Stimulated activated CD8-positive, alpha-beta memory T cell treated with anti-CD3 and anti-CD28 coated beads, Interleukin-7, amount 100 ng/mL, for 24 hours (primary cell): Measurements from ENCODE around the gene CDC42BPA.
"Not testable (repeated sequence)": the region's sequence is repeated elsewhere in the genome, so short reads cannot be mapped to it uniquely, and the experiment has no call there.

Experiments used
- DNase-seq: peaks from one replicate; pipeline ENCODE4 v3.0.0-alpha.2; 2020; ENCODE audit warnings: low read depth

CDC42BPA gene

GRCh38 chr1:227318016-227318852 is at the start of gene CDC42BPA:
CDC42BPA (minus strand) TSS chr1:227318492; CDS start chr1:227317182, 1,310 bp downstream.
- no peak for DNase-seq

GRCh38 chr1:227368009-227368408 is 49.7 kb upstream of the CDC42BPA start:
- no peak for DNase-seq

DNA sequence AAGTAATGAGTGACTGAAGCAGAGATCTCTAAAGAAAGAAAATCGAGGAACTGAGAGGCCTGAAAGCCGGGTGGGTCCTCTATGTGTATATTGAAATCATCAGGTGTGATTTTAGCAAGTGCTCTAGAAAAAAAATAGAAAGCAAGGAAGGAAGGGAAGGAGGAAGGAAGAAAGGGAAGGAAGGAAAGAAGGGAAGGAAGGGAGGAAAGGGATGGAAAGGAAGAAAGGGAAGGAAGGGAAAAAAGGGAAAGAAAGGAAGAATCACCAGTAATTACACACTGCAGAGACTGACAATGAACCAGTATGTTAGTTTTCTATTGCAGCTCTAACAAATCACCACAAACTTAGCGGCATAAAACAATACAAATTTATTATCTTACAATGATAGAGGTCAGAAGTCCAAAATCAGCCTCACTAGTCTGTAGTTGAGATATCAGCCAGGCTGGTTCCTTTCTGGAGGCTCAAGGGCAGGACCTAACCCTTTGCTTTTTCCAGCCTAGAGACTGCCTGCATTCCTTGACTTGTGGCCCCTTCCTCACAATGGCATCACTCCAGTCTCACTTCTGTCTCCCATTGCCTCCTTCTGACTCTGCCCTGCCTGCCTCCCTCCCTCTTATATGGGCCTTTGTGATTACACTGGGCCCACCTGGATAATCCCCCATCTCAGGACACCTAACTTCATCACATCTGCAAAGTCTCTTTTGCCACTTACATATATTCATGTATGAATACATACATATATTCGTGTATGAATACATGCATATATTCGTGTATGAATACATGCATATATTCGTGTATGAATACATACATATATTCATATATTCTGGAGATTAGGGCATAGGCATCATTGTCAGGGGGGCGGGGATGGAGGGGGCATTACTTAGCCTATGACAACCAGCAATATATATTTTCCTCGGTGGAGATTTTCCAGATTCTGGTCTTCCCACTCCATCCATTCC is 47.5 kb upstream of the CDC42BPA start:
- DNase-seq: no peak

DNA sequence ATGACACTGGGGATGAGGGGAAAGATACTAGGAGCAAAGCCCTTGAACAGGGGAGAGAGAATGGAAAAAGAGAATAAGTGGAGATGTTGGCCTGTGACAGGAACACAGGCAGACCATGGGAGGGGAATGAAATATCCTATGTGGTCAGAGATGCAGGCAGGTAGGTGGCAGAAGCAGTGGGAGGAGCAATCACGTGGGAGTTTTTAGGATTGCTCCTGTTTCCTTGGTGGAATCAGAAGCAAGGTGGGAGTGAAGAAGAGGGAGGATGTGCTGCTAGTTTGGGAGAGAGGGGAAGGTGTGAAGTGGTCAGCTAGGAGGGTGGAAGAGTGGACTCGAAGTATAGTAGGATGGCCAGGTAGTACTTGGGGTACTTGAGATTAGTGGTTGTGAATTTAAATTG is 46.4 kb upstream of the CDC42BPA start:
- no peak for DNase-seq

DNA sequence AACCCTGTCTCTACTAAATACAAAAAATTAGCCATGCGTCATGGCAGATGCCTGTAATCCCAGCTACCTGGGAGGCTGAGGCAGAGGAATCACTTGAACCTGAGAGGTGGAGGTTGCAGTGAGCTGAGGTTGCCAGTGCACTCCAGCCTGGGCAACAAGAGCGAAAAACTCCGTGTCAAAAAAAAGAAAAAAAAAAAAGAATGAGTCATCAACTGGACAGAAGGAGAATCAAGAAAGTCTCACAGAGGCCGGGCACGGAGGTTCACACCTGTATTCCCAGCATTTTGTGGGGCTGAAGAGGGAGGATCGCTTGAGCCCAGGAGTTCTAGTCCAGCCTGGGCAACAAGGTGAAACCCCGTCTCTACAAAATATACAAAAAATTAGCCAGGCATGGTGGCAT is 45.5 kb upstream of the CDC42BPA start:
- no peak for DNase-seq

- DNase-seq: no peak
These were observed 43.7 kb upstream of the CDC42BPA start for GRCh38 chr1:227362039-227362438.

DNA sequence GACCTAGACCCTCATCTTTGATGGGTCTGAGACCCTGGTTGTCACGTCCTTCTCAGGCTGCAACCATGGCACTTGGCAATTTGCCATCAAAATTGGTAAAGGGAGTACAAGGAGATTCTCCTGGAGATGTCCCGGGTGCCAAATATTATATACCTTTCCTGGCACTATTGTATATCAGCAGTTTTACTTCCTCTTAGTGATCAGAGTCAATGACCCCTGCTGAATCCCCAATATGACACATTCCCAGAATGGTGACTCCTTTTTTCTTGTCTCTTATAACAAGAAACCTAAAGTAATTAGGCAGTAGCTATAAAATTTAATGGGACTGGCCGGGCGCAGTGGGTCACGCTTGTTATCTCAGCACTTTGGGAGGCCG is 39.6 kb upstream of the CDC42BPA start:
- DNase-seq: no peak

- no peak for DNase-seq
These were observed 39.1 kb upstream of the CDC42BPA start for GRCh38 chr1:227357171-227357926.

DNA sequence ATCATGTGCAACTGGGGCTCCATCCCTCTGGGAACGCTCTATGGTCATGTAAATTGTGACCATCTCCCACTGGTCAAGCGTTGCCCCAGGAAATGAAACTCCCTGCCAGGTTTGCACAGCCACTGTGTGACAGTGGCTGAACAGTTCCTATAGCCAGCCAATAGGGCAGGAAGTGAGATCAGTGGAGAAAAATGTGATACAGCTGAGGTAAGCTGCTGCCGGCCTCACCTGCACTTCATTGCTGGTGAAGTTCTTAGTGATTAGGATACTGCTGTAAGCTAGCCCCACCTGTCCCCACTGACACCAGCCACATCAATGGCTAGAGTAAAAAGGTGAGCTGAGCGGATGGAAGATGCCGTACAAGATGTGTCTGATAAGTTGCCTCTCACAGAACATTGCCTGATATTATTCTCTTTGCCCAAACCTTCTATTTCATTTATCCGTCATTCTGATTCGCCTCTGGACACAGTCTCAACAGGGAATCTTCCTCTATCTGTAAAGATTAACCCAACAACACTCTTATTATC is 38.4 kb upstream of the CDC42BPA start:
- DNase-seq: no peak

DNA sequence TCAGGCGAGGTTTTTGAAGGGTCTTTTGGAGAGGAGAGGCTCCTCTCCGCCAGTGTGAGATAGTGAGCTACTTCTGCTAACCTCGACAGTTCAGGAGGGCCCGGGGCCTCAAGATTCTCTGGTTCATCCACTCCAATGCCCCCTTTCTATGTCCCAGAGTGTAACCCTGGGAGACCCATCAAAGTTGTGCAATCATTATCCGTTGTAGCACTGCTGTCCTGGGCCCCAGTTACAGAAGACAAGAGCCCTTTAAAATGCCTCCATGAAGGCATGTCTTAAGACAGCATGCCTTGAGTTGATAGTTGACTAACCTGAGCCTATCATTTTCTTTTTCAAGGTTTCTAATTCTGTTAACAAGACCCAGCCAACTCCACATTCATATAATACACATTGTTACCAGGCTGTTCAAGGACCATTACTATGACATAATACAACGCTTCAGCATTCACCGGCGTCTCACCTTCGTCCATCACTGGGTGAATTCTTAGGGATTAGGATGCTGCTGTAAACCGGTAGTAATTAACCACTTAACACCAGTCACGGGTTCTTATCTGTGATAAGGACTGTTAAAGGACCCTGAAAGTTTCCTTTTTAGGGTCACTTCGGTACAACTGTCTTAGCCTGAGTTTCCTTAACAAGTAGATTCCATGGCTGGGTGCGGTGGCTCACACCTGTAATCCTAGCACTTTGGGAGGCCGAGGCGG is 37.4 kb upstream of the CDC42BPA start:
- no peak for DNase-seq

GRCh38 chr1:227353186-227353585 is 34.9 kb upstream of the CDC42BPA start:
- no peak for DNase-seq

GRCh38 chr1:227352164-227352563 is 33.9 kb upstream of the CDC42BPA start:
- DNase-seq: not testable (repeated sequence)

GRCh38 chr1:227351443-227351842 is 33.2 kb upstream of the CDC42BPA start:
- no peak for DNase-seq

DNA sequence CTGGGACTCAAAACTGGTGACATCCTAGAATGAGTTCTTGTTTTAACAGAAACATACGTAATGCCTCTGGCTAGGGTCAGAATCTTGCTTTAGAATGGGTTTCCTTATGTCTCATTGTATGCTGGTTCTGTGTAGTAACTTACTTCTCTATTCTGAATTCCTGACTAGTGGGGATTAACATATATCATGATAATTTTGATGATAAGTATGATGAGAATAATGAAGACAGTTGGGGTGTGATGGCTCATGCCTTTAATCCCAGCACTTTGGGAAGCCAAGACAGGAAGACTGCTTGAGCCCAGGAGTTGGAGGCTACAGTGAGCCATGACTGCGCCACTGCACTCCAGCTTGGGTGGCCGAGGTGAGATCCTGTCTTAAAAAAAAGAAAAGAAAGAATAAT is 31.7 kb upstream of the CDC42BPA start:
- DNase-seq: no peak

DNA sequence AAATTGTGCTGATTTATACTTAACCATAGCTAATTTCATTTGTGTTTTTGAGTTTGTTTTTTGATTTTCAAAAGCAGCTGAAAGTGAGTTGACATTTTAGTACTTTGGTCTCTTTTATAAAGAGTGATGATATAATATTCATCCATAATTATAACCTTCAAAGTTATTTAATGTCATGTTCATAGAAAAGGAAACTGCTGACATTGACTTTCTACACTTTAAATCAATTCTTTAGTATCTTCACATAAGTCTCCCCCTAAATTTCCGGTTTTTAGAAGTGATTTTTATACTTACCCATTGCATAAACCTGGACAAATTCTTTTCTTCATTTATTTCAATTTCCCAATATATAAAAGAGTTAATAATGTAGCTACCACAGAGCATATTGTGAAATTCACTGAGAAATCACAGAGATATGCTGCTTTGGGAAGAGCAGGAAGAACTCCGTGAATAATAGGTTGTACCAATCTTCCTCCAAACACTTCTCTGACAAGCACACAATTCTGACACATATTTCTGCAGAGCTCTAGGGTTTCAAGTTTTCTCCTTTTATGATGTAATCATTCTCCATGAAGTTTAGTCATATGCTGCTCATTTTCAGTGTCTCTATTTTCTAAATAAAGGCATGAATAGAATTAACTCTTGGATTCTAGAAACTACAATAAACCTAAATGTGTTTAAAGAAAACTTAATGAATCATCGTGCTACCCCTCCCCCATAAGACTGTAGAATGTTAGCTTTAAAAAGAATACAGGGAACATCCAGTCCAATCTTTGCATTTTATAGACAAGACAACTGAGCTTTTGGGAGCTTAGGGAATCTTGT is 25.6 kb upstream of the CDC42BPA start:
- DNase-seq: no peak

- DNase-seq: no peak
These were observed 24.9 kb upstream of the CDC42BPA start for GRCh38 chr1:227343206-227343605.

GRCh38 chr1:227342075-227342829 is 24.0 kb upstream of the CDC42BPA start:
- no peak for DNase-seq

DNA sequence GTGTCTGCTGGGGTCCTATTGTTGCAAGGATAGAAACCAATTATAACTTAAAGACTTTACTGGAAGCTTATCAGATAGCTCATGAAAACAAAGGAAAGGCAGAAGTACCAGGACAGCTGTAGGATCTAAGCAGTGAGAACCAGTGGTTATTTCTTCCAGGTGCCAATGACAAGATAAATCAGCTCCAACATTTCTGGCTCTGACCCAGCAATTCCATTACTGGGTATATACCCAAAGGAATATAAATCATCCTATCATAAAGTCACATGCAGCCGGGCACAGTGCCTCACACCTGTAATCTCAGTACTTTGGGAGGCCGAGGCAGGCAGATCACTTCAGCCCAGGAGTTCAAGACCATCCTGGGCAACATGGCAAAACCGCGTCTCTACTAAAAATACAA is 17.8 kb upstream of the CDC42BPA start:
- DNase-seq: not testable (repeated sequence)

- DNase-seq: no peak
These were observed 17.1 kb upstream of the CDC42BPA start for GRCh38 chr1:227335242-227336020.
